ENCODE measurements around the gene CD300LF. TPM values are rescaled to one million over a fixed set of nuclear protein-coding genes. Genes with fewer than 3 reads are reported as not detected.

The CD300LF gene
- total RNA-seq, 1 experiment from 2014 or later = not detected

GRCh38 chr17:74680941-74681340, 31.8 kb downstream of the CD300LF start:
- no peaks in the 10 kb centered on the region for H3K36me3 ChIP-seq
- no peak overlapping the region for H3K27ac ChIP-seq
- H3K4me1 ChIP-seq (replicated peaks) = no peaks in the 10 kb centered on the region
- H3K27me3 ChIP-seq (replicated peaks) = peaks cover 40% of the 10 kb centered on the region
- no peaks in the 10 kb centered on the region for H3K9me3 ChIP-seq (replicated peaks)
- H3K4me3 ChIP-seq = no peak overlapping the region
- DNase-seq (ENCODE audit: low read depth in 1 of 2, low spot score in 2 of 2) = no peak

GRCh38 chr17:74680213-74680612, 32.5 kb downstream of the CD300LF start:
- DNase-seq (ENCODE audit: low read depth in 1 of 2, low spot score in 2 of 2) = no peak
- Histone ChIP-seq H3K27ac (no peak overlapping the region), H3K36me3 (no peaks in the 10 kb centered on the region), H3K27me3 (replicated peaks) (peaks cover 45% of the 10 kb centered on the region), H3K9me3 (replicated peaks) (no peaks in the 10 kb centered on the region), H3K4me1 (replicated peaks) (no peaks in the 10 kb centered on the region), H3K4me3 (no peak overlapping the region)

- no peak overlapping the region for H3K27ac ChIP-seq
Measured at GRCh38 chr17:74679374-74679773, 33.3 kb downstream of the CD300LF start.

GRCh38 chr17:74678541-74678940, 34.2 kb downstream of the CD300LF start:
- no peak for DNase-seq (ENCODE audit: low read depth in 1 of 2, low spot score in 2 of 2)
- Histone ChIP-seq H3K9me3 (replicated peaks) (no peaks in the 10 kb centered on the region), H3K4me1 (replicated peaks) (no peaks in the 10 kb centered on the region), H3K27me3 (replicated peaks) (peaks cover 49% of the 10 kb centered on the region), H3K4me3 (no peak overlapping the region), H3K36me3 (no peaks in the 10 kb centered on the region), H3K27ac (no peak overlapping the region)

More at GRCh38 chr17:74679374-74679773, 33.3 kb downstream of the CD300LF start:
- DNase-seq (ENCODE audit: low read depth in 1 of 2, low spot score in 2 of 2) = no peak
- H3K36me3 ChIP-seq = no peaks in the 10 kb centered on the region
- H3K9me3 ChIP-seq (replicated peaks) = no peaks in the 10 kb centered on the region
- peaks cover 49% of the 10 kb centered on the region for H3K27me3 ChIP-seq (replicated peaks)
- no peaks in the 10 kb centered on the region for H3K4me1 ChIP-seq (replicated peaks)
- no peak overlapping the region for H3K4me3 ChIP-seq

- Histone ChIP-seq H3K4me3 (no peak overlapping the region), H3K27ac (no peak overlapping the region), H3K36me3 (no peaks in the 10 kb centered on the region), H3K4me1 (replicated peaks) (no peaks in the 10 kb centered on the region), H3K9me3 (replicated peaks) (no peaks in the 10 kb centered on the region), H3K27me3 (replicated peaks) (peaks cover 46% of the 10 kb centered on the region)
- no peak for DNase-seq (ENCODE audit: low read depth in 1 of 2, low spot score in 2 of 2)
Measured at GRCh38 chr17:74677558-74678466, 34.9 kb downstream of the CD300LF start.

- H3K27me3 ChIP-seq (replicated peaks) = peaks cover 30% of the 10 kb centered on the region
- DNase-seq (ENCODE audit: low read depth in 1 of 2, low spot score in 2 of 2) = peak; percentile 33 to 81
- H3K36me3 ChIP-seq = no peaks in the 10 kb centered on the region
Measured at GRCh38 chr17:74671031-74671771, 41.5 kb downstream of the CD300LF start.

GRCh38 chr17:74670329-74670728, 42.4 kb downstream of the CD300LF start:
- no peaks in the 10 kb centered on the region for H3K4me1 ChIP-seq (replicated peaks)
- no peak for DNase-seq (ENCODE audit: low read depth in 1 of 2, low spot score in 2 of 2)
- no peak overlapping the region for H3K4me3 ChIP-seq
- peaks cover 9% of the 10 kb centered on the region for H3K9me3 ChIP-seq (replicated peaks)
- H3K27me3 ChIP-seq (replicated peaks) = peaks cover 31% of the 10 kb centered on the region
- no peaks in the 10 kb centered on the region for H3K36me3 ChIP-seq
- no peak overlapping the region for H3K27ac ChIP-seq

More at GRCh38 chr17:74671031-74671771, 41.5 kb downstream of the CD300LF start:
- H3K4me1 ChIP-seq (replicated peaks) = no peaks in the 10 kb centered on the region
- H3K4me3 ChIP-seq = no peak overlapping the region
- H3K27ac ChIP-seq = no peak overlapping the region
- peaks cover 9% of the 10 kb centered on the region for H3K9me3 ChIP-seq (replicated peaks)

- no peaks in the 10 kb centered on the region for H3K9me3 ChIP-seq (replicated peaks)
- H3K4me1 ChIP-seq (replicated peaks) = no peaks in the 10 kb centered on the region
- H3K27ac ChIP-seq = no peak overlapping the region
- no peak for DNase-seq (ENCODE audit: low read depth in 1 of 2, low spot score in 2 of 2)
- no peaks in the 10 kb centered on the region for H3K36me3 ChIP-seq
- H3K27me3 ChIP-seq (replicated peaks) = peaks cover 60% of the 10 kb centered on the region
- no peak overlapping the region for H3K4me3 ChIP-seq
Measured at GRCh38 chr17:74663561-74663960, 49.2 kb downstream of the CD300LF start.

GRCh38 chr17:74659889-74660288, 52.8 kb downstream of the CD300LF start:
- Histone ChIP-seq H3K4me1 (replicated peaks) (no peaks in the 10 kb centered on the region), H3K4me3 (no peak overlapping the region), H3K36me3 (no peaks in the 10 kb centered on the region), H3K9me3 (replicated peaks) (no peaks in the 10 kb centered on the region), H3K27me3 (replicated peaks) (peaks cover 63% of the 10 kb centered on the region), H3K27ac (no peak overlapping the region)
- no peak for DNase-seq (ENCODE audit: low read depth in 1 of 2, low spot score in 2 of 2)

GRCh38 chr17:74658620-74659019, 54.1 kb downstream of the CD300LF start:
- Histone ChIP-seq H3K27me3 (replicated peaks) (peaks cover 63% of the 10 kb centered on the region), H3K36me3 (no peaks in the 10 kb centered on the region), H3K27ac (no peak overlapping the region), H3K4me1 (replicated peaks) (no peaks in the 10 kb centered on the region), H3K9me3 (replicated peaks) (no peaks in the 10 kb centered on the region), H3K4me3 (no peak overlapping the region)
- DNase-seq (ENCODE audit: low read depth in 1 of 2, low spot score in 2 of 2) = no peak

GRCh38 chr17:74654742-74655141, 58.0 kb downstream of the CD300LF start:
- Histone ChIP-seq H3K9me3 (replicated peaks) (no peaks in the 10 kb centered on the region), H3K27ac (no peak overlapping the region), H3K36me3 (no peaks in the 10 kb centered on the region), H3K4me3 (no peak overlapping the region), H3K27me3 (replicated peaks) (peaks cover 81% of the 10 kb centered on the region), H3K4me1 (replicated peaks) (no peaks in the 10 kb centered on the region)
- no peak for DNase-seq (ENCODE audit: low read depth in 1 of 2, low spot score in 2 of 2)

GRCh38 chr17:74652020-74652419, 60.7 kb downstream of the CD300LF start:
- Histone ChIP-seq H3K36me3 (no peaks in the 10 kb centered on the region), H3K27ac (no peak overlapping the region), H3K27me3 (replicated peaks) (peaks cover 84% of the 10 kb centered on the region), H3K9me3 (replicated peaks) (no peaks in the 10 kb centered on the region), H3K4me3 (no peak overlapping the region), H3K4me1 (replicated peaks) (no peaks in the 10 kb centered on the region)
- DNase-seq (ENCODE audit: low read depth in 1 of 2, low spot score in 2 of 2) = no peak

GRCh38 chr17:74649909-74650308, 62.8 kb downstream of the CD300LF start:
- Histone ChIP-seq H3K27me3 (replicated peaks) (peaks cover 70% of the 10 kb centered on the region), H3K36me3 (no peaks in the 10 kb centered on the region), H3K4me3 (no peak overlapping the region), H3K27ac (no peak overlapping the region), H3K9me3 (replicated peaks) (no peaks in the 10 kb centered on the region), H3K4me1 (replicated peaks) (no peaks in the 10 kb centered on the region)
- no peak for DNase-seq (ENCODE audit: low read depth in 1 of 2, low spot score in 2 of 2)
